Ecto neural progenitor cell (in vitro differentiated cells): ENCODE data around the gene NKX2-3.

Source experiments
- DNase-seq: peaks from one replicate; pipeline ENCODE4 v3.0.0-alpha.2; 2018; ENCODE audit warnings: low spot score

Gene NKX2-3

GRCh38 chr10:99532687-99533495, at the start of gene NKX2-3:
TSS of gene NKX2-3 (plus strand) at chr10:99532942. CDS start at chr10:99533132, 190 bp downstream.
- DNase-seq, result peak; percentile 88

- DNase-seq, result no peak
Observed at GRCh38 chr10:99484626-99485581, 47.8 kb upstream of the NKX2-3 start.

GRCh38 chr10:99487125-99487807, 45.5 kb upstream of the NKX2-3 start:
- DNase-seq, result no peak

GRCh38 chr10:99489271-99489670, 43.5 kb upstream of the NKX2-3 start:
- no peak for DNase-seq

GRCh38 chr10:99497343-99498025, 35.3 kb upstream of the NKX2-3 start:
- no peak for DNase-seq

GRCh38 chr10:99506416-99506815, 26.3 kb upstream of the NKX2-3 start:
- no peak for DNase-seq

- no peak for DNase-seq
Observed at GRCh38 chr10:99507265-99507664, 25.5 kb upstream of the NKX2-3 start.

- DNase-seq, result no peak
Observed at GRCh38 chr10:99513061-99513460, 19.7 kb upstream of the NKX2-3 start.

GRCh38 chr10:99519690-99520039, 13.1 kb upstream of the NKX2-3 start:
- no peak for DNase-seq

- DNase-seq, result peak; percentile 56
Observed at GRCh38 chr10:99520040-99520846, 12.5 kb upstream of the NKX2-3 start.

GRCh38 chr10:99520847-99521764, 11.6 kb upstream of the NKX2-3 start:
- peak; percentile 84 for DNase-seq

- DNase-seq, result no peak
Observed at GRCh38 chr10:99521765-99522469, 10.8 kb upstream of the NKX2-3 start.

- DNase-seq, result peak; percentile 80
Observed at GRCh38 chr10:99522470-99523250, 10.1 kb upstream of the NKX2-3 start.

- DNase-seq, result peak; percentile 63
Observed at GRCh38 chr10:99523251-99523773, 9.4 kb upstream of the NKX2-3 start.

GRCh38 chr10:99524050-99524666, 8.6 kb upstream of the NKX2-3 start:
- no peak for DNase-seq

- DNase-seq, result no peak
Observed at GRCh38 chr10:99524736-99525380, 7.9 kb upstream of the NKX2-3 start.

- no peak for DNase-seq
Observed at GRCh38 chr10:99525897-99526296, 6.8 kb upstream of the NKX2-3 start.
